Stimulated activated CD4-positive, alpha-beta T cell treated with anti-CD3 and anti-CD28 coated beads, Interleukin-15, amount 100 ng/mL, for 1 hour (primary cell): ENCODE data around the gene TET3.

Source experiments
- DNase-seq, 2 donors: peaks; one replicate each; pipeline ENCODE4 v3.0.0-alpha.2; 2020; ENCODE audit warnings: low read depth in 1 of 2, low spot score in 1 of 2

TET3 gene

DNA sequence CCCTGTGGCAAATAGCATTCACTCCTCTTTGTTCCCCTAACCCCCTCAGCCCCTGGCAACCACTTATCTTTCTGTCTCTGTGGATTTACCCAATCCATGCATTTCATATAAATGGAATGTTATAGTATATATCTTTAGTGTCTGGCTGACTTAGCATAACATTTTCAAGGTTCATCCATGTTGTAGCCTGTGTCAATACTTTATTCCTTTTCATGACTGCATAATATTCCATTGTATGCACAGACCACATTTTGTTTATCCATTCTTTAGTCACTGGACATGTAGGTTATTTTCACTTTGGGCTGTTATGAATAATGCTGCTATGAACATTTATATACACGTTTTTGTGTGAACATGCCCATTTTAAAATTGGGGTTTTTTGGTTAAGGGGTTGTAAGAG, 42.8 kb downstream of the TET3 start:
- DNase-seq, result no peak

DNA sequence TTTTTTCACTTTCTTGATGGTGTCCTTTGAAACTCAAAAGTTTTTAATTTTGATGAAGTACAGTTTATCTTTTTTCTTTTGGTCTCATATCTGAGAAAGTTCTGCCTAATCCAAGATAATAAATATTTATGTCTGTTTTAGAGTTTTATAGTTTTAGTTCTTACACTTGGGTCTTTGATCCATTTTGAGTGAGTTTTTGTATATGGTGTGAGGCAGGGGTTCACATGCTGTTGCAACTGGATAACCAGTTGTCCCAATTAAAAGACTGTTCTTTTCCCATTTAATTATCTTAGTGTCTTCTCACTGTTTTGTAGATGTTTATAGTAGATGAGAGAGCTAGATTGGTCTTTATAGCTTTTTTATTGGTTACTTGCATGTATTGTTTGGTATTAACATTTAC, 43.6 kb downstream of the TET3 start:
- DNase-seq, result no peak

DNA sequence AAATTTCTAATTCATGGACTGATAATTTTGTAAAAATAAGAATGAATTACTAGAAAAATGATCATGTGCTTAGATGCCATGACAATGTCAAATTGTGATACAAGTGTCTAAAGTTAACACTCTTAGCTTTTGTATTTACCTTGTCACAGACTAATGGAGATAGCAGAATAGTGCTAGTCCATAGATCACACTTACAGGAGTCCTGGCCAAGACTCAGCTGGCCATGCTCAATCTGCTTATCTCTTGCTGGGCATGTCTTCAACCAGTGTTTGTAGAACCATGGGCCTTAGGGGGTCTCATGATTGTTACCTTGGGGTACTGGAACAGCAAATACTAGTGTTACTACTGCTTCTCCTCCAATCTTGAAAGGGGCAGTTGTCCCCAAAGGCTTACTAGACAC, 44.0 kb downstream of the TET3 start:
- DNase-seq, result no peak

DNA sequence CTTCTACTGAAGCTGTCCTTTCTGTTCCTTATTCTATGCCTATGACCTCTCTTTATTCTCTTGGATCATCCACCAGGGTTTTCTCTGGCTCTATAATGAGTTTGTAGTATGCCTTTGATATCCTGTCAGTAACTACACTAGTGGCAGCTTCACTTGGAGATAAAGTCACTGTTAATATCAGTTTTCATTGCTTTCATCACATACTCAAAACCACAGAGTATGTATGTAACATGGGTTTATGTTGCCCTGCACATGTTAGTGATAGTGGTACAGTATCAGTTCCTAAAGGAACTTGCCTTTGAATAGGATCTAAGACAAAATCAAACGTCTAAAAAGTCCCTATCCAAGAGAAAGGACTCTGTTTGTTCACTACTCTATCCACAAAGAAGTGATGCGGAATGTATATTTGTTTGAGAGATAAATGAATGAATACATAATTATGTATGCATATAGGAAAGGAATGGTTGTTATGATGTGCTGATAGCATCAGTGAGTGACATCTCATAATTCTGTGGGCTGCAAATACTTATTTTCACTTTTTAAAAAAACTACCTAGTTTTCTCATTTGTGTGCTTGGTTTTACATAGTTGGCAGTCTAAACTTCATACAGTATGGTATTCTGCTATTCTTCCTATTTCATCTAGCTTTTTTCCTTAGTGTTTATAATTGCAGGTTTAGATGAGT, 45.1 kb downstream of the TET3 start:
- no peak for DNase-seq

DNA sequence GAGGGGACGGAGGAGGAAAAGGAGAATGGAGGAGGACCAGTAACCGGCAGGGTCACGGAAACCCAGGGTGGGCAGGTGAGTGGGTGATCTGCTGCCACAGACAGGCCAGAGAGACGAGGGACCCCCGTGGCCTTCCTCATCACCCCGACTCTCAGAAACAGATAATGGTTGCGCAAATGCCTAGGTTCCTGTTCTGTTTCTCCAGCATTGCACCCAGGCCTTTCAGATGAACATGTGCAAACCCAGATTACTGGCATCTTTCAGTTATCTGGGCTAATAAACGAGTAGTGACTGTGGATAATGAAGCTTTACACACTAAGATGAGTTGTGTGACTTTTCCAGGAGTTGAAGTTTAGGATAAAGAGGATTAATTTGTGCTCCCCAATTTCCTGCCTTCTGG, 46.5 kb downstream of the TET3 start:
- DNase-seq, result no peak

DNA sequence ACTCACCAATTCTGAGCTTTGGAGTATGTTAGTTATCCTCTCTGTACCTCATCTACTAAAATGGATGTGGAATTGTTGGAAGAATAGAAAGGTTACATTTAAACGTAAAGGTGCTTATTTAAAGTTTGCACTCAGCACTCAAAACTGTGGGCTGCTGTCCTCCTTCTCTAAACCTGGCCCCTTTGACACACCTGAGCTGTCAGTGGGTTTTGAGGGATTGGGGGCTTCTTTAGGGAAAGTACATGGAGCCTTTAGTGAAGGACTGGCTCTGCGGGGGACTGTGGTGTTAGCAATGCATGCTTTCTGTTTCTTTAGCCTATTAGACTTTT, 47.2 kb downstream of the TET3 start:
- no peak for DNase-seq

DNA sequence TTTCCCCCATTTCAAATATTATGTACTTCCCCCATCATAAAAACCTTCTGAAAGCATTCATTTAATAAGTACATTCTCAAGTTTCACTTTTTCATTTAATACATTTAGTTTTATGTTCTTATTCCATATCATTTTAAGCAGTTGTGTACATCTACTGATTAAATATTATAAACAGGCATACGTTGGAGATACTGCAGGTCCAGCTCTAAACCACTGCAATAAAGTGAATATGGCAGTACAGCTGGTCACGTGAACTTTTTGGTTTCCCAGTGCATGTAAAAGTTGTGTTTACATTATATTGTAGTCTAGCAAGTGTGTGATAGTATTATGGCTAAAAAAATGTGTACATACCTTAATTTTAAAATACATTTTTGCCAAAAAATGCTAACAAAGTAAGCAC, 48.7 kb downstream of the TET3 start:
- DNase-seq, result no peak
